HG03135 (cell line): ENCODE results near the gene OGFR.

ENCODE experiments used
- ATAC-seq: cut with Tn5 transposase; IDR thresholded peaks from one replicate; pipeline ENCODE4 v1.9.1; 2021; ENCODE audit warnings: mild to moderate bottlenecking, moderate library complexity; ENCODE audit not compliant: unreplicated experiment

The OGFR gene

GRCh38 chr20:62782149-62782892, 22.3 kb upstream of the OGFR start:
- ATAC-seq, result no peak

DNA sequence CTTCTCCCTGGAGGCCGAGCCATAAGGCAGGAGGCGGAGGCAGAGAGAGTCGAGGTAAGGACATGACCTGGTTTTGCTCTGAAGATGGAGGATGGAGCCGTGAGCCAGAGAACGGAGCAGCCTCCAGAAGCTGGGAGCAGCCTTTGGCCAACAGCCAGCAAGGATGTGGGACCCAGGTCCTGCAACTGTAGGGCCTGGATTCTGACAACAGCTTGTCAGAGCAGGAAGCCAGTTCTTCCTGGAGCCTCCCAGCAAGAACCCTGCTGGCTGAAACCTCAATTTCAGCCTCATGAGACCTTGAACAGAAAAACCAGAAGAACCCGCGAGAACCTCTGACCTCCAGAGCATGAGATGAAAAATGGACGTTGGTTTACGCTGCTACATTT, 21.7 kb upstream of the OGFR start:
- no peak for ATAC-seq

- no peak for ATAC-seq
These were observed 20.1 kb upstream of the OGFR start for GRCh38 chr20:62784497-62784896.

GRCh38 chr20:62785393-62785792, 19.2 kb upstream of the OGFR start:
- no peak for ATAC-seq

DNA sequence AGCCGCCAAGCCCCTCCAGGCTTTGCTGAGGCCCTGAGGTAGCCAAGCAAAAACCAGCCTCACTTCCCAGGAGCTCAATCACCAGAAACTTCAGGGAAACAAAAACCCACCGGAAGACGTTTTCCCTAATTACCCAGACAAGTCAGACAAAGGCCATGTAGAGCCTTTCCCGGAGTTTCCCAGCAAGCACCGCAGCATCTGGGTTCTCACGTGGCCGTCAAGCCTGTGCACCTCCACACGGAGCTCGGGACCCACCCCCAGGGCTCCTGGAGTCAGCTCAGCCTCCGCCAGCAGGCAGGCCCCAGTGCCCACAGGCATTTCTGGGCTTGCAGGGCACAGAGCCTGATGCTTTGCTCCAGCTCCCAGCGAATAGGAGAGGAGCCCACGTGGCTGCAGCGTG, 18.5 kb upstream of the OGFR start:
- no peak for ATAC-seq

DNA sequence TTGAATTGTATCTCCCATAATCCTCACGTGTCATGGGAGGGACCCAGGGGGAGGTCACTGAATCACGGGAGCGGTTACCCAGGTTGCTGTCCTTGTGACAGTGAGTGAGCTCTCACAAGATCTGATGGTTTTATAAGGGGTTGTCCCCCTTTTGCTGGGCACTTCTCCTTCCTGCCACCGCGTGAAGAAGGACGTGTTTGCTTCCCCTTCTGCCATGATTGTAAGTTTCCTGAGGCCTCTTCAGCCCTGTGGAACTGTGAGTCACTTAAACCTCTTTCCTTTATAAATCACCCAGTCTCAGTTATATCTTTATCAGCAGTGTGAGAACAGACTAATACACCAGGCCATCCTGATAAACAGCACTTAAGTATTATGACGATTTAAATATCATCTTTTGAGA, 17.3 kb upstream of the OGFR start:
- no peak for ATAC-seq

GRCh38 chr20:62787866-62788265, 16.8 kb upstream of the OGFR start:
- ATAC-seq, result no peak

DNA sequence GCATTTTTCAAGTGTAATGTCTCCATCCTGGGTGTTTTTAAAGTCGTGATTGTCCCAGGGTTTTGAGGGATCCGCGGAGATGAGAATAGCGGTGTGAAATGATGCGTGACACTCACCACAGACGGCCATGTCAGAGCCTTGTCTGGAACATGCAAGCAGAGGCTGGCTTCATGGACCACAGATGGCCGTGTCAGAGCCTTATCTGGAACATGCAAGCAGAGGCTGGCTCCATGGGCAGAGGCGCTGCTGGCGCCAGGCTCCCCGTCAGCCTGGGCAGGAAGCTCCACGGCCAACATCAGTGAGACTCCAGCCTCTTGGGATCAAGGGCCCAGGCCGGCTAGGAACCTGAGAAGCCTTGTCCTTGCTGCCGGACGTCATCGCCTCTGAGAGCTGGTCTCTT, 16.0 kb upstream of the OGFR start:
- ATAC-seq, result no peak

- no peak for ATAC-seq
These were observed 14.6 kb upstream of the OGFR start for GRCh38 chr20:62790075-62790474.

DNA sequence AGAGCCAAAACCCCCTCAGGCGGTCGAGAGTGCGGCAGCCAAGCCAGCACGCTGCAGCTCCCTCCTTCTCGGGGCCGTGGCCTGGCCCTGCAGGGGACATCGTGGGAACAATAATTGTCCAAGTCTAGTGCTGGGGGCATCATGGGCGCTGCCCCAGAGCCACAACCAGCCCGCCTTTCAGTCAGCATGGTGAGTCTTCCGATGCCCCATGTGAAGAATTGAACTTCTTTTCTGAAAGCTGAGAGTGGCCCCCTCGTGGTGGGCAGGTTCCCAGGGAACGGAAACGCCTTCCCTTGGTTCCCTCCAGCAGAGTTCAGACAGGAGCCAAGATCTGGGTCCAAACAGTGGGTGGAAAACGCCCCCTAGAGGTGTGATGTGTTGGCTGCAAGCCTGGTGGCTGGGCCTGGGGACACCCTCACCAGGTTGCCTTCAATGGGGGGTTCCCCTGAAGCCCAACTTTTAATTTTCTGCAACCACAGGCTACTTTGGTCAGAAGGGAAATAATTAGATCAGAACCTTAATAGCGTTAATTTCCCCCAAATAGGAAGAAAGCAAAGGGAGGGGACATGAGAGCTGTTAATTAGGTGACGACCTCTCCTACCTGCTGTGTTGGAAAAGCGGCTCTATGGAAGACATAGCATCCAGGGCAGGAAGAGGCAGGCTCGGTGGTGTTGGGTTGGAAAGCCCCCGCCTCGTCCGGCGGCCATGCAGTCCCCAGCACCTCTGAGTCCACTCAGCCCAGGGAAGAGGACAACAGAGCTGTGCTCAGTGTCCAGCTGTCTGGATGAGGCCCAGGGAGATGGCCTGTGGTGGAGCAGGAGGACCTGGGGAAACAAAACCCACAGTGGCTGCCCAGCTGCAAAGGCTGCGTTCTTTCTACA, 13.1 kb upstream of the OGFR start:
- ATAC-seq, result no peak

DNA sequence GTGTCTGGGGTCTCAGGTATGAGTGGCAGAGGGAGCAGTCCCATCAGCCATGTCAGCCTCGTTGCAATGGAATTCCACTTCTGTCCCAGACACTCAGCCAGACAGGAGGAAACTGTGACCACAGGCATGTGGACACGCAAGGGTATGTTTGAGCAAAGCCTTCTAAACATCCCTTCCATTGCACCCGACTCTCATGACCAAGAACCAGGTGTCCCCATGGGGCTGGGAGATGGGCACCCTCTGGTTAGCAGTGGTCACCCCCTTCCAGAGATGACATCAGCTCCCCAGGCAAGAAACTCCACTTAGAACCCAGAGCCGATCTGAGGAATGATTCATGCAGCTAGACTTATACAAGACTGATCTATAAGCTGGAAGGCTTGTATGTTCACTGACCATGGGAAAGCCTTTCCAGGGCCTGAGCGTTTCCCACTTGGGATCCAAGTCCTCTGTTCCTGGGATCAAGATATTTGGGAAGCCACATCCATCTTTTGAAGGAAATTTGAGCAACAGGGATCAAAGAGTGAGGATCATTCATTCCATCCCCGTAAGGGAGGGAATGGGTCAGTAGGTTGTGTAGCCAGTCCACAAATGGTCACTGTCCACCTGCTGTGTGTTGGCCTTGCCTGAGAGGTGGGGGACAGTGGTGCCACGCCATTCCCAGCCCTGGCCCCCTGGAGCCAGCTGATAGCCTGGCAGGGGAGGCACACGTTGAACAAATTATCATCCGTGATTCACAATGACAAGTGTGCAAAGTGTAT, 12.3 kb upstream of the OGFR start:
- no peak for ATAC-seq

- ATAC-seq, result no peak
These were observed 11.5 kb upstream of the OGFR start for GRCh38 chr20:62792940-62793756.

DNA sequence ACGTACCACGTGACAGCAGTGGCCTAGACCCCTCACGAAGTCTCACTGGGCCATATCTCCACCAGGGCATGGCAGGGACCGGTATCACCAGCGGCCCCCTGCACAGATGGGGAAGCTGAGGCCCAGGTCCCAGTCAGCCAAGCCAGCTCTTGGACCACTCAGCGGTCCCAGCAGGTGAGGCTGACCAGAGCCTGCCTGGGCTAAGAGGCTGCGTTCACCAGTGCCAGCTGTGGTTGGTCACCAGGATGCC, 11.0 kb upstream of the OGFR start:
- ATAC-seq, result no peak

DNA sequence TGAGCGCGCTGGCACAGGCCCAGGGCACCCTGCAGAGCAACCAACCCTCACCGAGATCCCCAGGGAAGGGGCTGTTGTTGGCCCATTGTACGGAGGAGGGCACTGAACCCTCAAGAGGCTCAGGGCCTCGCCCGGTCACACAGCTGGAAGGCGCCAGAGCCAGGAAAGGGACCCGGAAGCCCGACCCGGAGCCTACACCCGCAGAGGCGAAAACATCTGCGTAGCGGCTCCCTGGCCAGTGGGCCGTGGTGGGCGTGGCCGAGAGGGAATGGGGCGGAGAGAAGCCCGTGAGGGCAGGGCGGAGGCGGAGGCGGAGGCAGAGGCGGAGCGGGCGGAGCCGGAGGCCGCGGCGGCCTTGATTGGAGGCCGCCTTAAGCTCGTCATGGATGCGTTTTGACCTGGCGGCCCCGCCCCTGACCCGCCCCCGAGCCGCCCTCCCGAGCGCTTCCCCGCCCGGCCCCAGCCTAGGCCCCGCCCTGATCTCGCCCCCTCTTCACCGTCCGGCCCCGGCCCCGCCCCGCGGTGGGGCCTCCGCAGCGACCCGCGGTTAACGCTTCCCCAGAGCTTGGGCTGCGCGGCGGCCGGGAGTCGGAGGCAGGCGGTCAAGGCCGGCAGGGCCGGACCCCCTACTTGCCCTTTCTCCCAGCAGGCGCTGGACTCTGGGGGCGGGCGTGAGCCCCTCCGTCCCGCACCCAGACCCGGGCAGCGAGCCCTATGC, 10.5 kb upstream of the OGFR start:
- ATAC-seq, result peak; percentile 68

GRCh38 chr20:62795023-62795761, 9.4 kb upstream of the OGFR start:
- no peak for ATAC-seq

DNA sequence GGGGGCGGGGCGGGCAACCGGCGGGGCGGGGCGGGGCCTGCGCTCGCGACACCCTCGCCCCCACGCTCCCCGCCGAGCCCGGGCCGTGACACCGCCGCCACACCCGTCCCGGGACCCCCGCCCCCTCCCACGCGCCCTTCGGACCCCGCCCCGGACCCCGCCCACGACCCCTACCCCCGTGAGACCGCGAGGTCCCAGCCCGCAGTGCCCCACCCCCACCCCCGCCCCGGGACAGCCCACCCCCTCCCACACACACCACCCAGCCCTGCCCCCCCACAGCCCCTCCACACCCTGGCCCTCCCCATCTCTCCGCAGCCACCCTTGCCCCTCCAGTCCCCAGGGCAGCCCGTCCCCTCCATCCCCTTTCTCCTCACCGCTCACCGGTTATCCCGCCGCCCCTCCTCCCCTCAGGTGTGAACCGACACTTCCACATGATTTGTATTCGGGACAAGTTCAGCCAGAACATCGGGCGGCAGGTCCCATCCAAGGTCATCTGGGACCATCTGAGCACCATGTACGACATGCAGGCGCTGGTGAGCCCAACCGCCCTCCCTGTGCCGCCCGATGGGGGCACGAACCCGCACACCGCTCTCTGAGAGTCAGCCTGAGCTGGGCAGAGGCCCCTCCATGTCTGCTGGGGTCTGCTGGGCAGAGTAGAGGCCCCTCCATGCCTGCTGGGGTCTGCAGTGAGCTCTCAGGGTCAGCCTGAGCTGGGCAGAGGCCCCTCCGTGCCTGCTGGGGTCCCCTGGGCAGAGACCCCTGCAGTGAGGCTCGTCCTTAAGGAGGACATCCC, 7.7 kb upstream of the OGFR start:
- ATAC-seq, result no peak

DNA sequence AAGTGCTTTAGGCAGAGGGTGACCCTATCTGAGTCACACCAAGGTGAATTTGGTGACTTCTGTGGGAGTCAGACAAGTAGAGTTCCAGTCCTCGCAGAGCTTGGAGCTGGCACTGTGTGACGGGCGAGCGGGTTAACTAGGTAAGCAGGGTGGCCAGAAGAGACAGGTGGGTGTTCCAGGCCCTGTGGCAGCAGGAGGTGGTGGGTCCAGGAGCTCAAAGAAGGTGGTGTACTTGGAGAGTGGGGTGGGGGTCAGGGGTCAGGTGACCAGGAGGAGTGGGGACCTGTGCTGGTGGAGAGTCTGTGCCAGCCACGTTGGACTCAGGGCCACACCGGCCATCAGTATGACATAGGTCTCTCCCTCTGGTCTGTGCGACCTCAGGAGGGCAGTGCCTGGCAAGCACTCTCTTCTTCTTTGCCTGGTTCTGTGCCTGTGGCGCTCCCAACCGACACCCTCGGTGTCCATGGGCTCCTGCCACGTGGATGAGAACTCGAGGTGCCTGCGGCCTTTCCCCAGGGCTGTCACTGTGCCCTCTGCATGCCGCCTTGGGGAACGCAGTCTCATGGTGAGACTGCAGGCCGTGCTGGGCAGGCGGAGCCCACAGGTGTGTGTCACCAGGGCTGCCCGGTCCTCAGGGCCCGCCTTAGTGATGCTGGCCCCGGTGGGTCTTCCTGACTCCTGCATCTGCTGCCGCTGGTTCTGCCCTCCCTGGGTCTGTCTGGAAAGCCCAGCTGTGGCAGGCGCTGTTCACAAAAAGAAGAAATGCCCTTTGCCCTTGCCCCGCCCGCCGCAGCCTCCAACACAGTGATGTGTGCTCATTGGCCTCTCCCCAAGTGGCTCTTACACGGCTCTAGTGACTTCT, 6.7 kb upstream of the OGFR start:
- ATAC-seq, result no peak

- ATAC-seq, result no peak
These were observed 5.6 kb upstream of the OGFR start for GRCh38 chr20:62799036-62799435.
